K562 (cell line): ENCODE measurements around the gene RGS7BP. TPM values are rescaled to one million over a fixed set of nuclear protein-coding genes. Genes with fewer than 3 reads are reported as not detected.

Experiments used
- ATAC-seq: fragments of 200-7000 bp; cut with Tn5 transposase; 3 replicates; pipeline ENCODE4 v1.9.1; 2020; ENCODE audit warnings: moderate library complexity
- BruUV-seq: library from RNA; stranded (reverse); fragments of 400-500 nt; replicated peaks from 2 replicates; lab custom pipeline; 2021; lab: Mats Ljungman, UMichigan
- CTCF ChIA-PET: fragments of 300-600 bp; formaldehyde crosslinking; extraction: SDS; loops from one replicate; lab custom pipeline; 2021; ENCODE audit warnings: low intra/inter-chr PET ratio; lab: Yijun Ruan, JAX
- POLR2A ChIA-PET: fragments of 300-600, 350-650 bp; sonication (Branson Sonifier 250); formaldehyde crosslinking; extraction: SDS; loops from one replicate; lab custom pipeline; 2021; ENCODE audit warnings: antibody characterized with exemption, inconsistent platforms; lab: Yijun Ruan, JAX
- DNase-seq, 4 experiments: peaks; one replicate each; pipeline versions ENCODE4 v3.0.0 to v3.0.0-alpha.2; 2011 to 2018; ENCODE audit warnings: low spot score in 3 of 4, mixed read lengths in 3 of 4; ENCODE audit errors: extremely low read depth in 1 of 4
- FAIRE-seq: peaks from 2 replicates; lab custom pipeline; 2011; peaks lifted over from hg19 to GRCh38; lab: Jason Lieb, UNC
- H2AFZ ChIP-seq: 2 replicates; pipeline ENCODE4 v1.6.0; 2011; ENCODE audit warnings: low read depth, low read length, control low read depth, inconsistent platforms
- H3K27ac ChIP-seq: fragments of 200-600 bp; 3 replicates; pipeline ENCODE4 v1.8.0; 2011; ENCODE audit warnings: low read depth, mild to moderate bottlenecking, control low read depth, inconsistent platforms, low read length, moderate library complexity, mixed read lengths; ENCODE audit errors: extremely low read depth
- H3K27me3 ChIP-seq, 2 experiments: fragments of 300-600 bp in 1 of 2; 2 replicates in 1 of 2; 3 replicates in 1 of 2; pipeline versions ENCODE4 v1.6.0 to v1.8.0; 2011; ENCODE audit warnings: inconsistent platforms in 2 of 2, low read length in 2 of 2, mild to moderate bottlenecking in 1 of 2, mixed read lengths in 1 of 2, moderate library complexity in 1 of 2; ENCODE audit not compliant: control insufficient read depth in 2 of 2, insufficient read depth in 2 of 2
- H3K36me3 ChIP-seq: fragments of 300-600 bp; 3 replicates; pipeline ENCODE4 v1.8.0; 2011; ENCODE audit warnings: mild to moderate bottlenecking, low read length, inconsistent platforms; ENCODE audit not compliant: control insufficient read depth, insufficient read depth
- H3K4me1 ChIP-seq, 2 experiments: fragments of 200-600 bp in 1 of 2; replicated peaks in 1 of 2; 2 replicates in 1 of 2; 3 replicates in 1 of 2; pipeline versions ENCODE4 v1.5.1 to v1.8.0; 2011; ENCODE audit warnings: inconsistent platforms in 2 of 2, low read length in 2 of 2, mild to moderate bottlenecking in 1 of 2, mixed read lengths in 1 of 2, moderate library complexity in 1 of 2; ENCODE audit not compliant: control insufficient read depth in 2 of 2, insufficient read depth in 2 of 2
- H3K4me2 ChIP-seq: 2 replicates; pipeline ENCODE4 v1.6.1; 2011; ENCODE audit warnings: low read length, control low read depth, inconsistent platforms, mixed read lengths; ENCODE audit not compliant: insufficient read depth
- H3K4me3 ChIP-seq: fragments of 200-600 bp; sonication (generic), shearing (Covaris generic); 2 replicates; pipeline ENCODE4 v1.5.1; 2016; ENCODE audit warnings: control low read depth, inconsistent platforms
- H3K79me2 ChIP-seq: fragments of 200-600 bp; 3 replicates; pipeline ENCODE4 v1.8.0; 2011; ENCODE audit warnings: low read length, inconsistent platforms; ENCODE audit not compliant: control insufficient read depth, insufficient read depth
- H3K9ac ChIP-seq, 2 experiments: 2 replicates each; pipeline versions ENCODE4 v1.6.0 to v1.6.1; 2011; ENCODE audit warnings: low read depth in 2 of 2, low read length in 2 of 2, control low read depth in 1 of 2, inconsistent platforms in 1 of 2, mild to moderate bottlenecking in 1 of 2, mixed read lengths in 1 of 2; ENCODE audit not compliant: insufficient read depth in 1 of 2
- H3K9me1 ChIP-seq: one replicate; pipeline ENCODE4 v1.6.0; 2011; ENCODE audit warnings: inconsistent platforms, mild to moderate bottlenecking, low read length, moderate library complexity; ENCODE audit not compliant: control insufficient read depth, insufficient read depth
- H3K9me3 ChIP-seq: replicated peaks from 2 replicates; pipeline ENCODE4 v1.5.1; 2011; ENCODE audit warnings: low read depth, low read length, inconsistent platforms; ENCODE audit not compliant: control insufficient read depth, insufficient read depth
- H4K20me1 ChIP-seq: replicated peaks from 2 replicates; pipeline ENCODE4 v1.6.1; 2011; ENCODE audit warnings: low read length, inconsistent platforms, mixed read lengths; ENCODE audit not compliant: control insufficient read depth, insufficient read depth
- MAFF ChIP-seq: IDR thresholded peaks from 2 replicates; pipeline ENCODE4 v1.6.1; 2012; ENCODE audit warnings: low read length, improper control_type of control experiment
- WGBS: fragments of 100-300 bp; shearing (Covaris generic); methylation state at CpG from one replicate; pipeline ENCODE4 v1.1.6; 2016; ENCODE audit warnings: low coverage, mixed read lengths; ENCODE audit not compliant: insufficient coverage; ENCODE audit errors: missing lambda C conversion rate; 5-methylcytosine and 5-hydroxymethylcytosine counted together
- in situ Hi-C: fragments of 300-500 bp; cut with MboI; formaldehyde crosslinking; loops from 4 replicates; pipeline ENCODE4 v1.15.0; 2018; ENCODE audit warnings: inconsistent platforms, mixed read lengths
- intact Hi-C: fragments of 100-400 bp; cut with micrococcal nuclease; formaldehyde crosslinking; loops from 2 replicates; pipeline ENCODE4 v1.14.2; 2022
- polyA plus RNA-seq, 8 experiments: library from polyadenylated mRNA; depleted of rRNA in 4 of 8; stranded (reverse) in 5 of 8; unstranded in 3 of 8; fragments of >200 nt; fragmentation: Nextera tagmentation in 2 of 8; fragmentation: Illumina TruSeq in 1 of 8; extraction: Ambion mirVana in 2 of 8; extraction: Trizol in 1 of 8; gene quantifications; 2 replicates each; pipeline versions ENCODE4 v1.2.1 to v1.2.3, GENCODE V29; 2011 to 2014; ENCODE audit warnings: inconsistent platforms in 1 of 8, missing spikeins in 1 of 8
- total RNA-seq, 7 experiments: library from RNA; depleted of rRNA in 6 of 7; stranded (reverse); fragments of >200 nt in 6 of 7; fragmentation: Illumina TruSeq in 2 of 7; extraction: Trizol in 2 of 7; gene quantifications; 2 replicates each; pipeline versions ENCODE4 v1.2.1 to v1.2.3, GENCODE V29; 2011 to 2021; ENCODE audit warnings: low replicate concordance in 1 of 7
- TF ChIP-seq, protein P1 (sequence below): sonication (generic); formaldehyde crosslinking; IDR thresholded peaks from 2 replicates; pipeline ENCODE4 v1.8.0; 2022; ENCODE audit warnings: mild to moderate bottlenecking, missing genetic modification reagents, borderline replicate concordance

The RGS7BP gene
- total and polyA plus RNA-seq, 9 of the 15 experiments (the other 6 are each of a cell fraction or from before 2014, with no cell fraction given): not detected

GRCh38 chr5:64575561-64575960, 69.7 kb downstream of the RGS7BP start (continued):
- no peak for TF ChIP-seq MAFF

- 0% methylated on average over 2 of the region's 2 CpGs for WGBS
- Histone ChIP-seq H3K9me3 (no peaks in the 10 kb centered on the region), H3K4me3 (no peak overlapping the region), H4K20me1 (no peaks in the 10 kb centered on the region), H2AFZ (no peak overlapping the region), H3K9me1 (no peaks in the 10 kb centered on the region), H3K4me1 (no peaks in the 10 kb centered on the region), H3K36me3 (no peaks in the 10 kb centered on the region), H3K9ac (no peak overlapping the region), H3K27me3 (no peaks in the 10 kb centered on the region; a peak in 2 of 5 replicates), H3K27ac (no peak overlapping the region), H3K4me2 (no peak overlapping the region), H3K79me2 (no peaks in the 10 kb centered on the region)
- FAIRE-seq (no peak), ATAC-seq (no peak), DNase-seq (no peak)
- intact Hi-C loops (no loop called here), in situ Hi-C loops (no loop called here)
- TF ChIP-seq, protein P1, sequence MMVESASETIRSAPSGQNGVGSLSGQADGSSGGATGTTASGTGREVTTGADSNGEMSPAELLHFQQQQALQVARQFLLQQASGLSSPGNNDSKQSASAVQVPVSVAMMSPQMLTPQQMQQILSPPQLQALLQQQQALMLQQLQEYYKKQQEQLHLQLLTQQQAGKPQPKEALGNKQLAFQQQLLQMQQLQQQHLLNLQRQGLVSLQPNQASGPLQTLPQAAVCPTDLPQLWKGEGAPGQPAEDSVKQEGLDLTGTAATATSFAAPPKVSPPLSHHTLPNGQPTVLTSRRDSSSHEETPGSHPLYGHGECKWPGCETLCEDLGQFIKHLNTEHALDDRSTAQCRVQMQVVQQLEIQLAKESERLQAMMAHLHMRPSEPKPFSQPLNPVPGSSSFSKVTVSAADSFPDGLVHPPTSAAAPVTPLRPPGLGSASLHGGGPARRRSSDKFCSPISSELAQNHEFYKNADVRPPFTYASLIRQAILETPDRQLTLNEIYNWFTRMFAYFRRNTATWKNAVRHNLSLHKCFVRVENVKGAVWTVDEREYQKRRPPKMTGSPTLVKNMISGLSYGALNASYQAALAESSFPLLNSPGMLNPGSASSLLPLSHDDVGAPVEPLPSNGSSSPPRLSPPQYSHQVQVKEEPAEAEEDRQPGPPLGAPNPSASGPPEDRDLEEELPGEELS (CRISPR knock-in tag): no peak
- no TSS peak for BruUV-seq
- ChIA-PET POLR2A (no interaction called here), CTCF (no interaction called here)
Measured at GRCh38 chr5:64576250-64576649, 70.4 kb downstream of the RGS7BP start.
